SU-DHL-6 (cell line): Measurements from ENCODE around the gene ELL3.

Experiments
- EZH2phosphoT487 ChIP-seq: fragments of 200-600 bp; sonication (generic), shearing (Covaris generic); conservative IDR thresholded peaks from 2 replicates; pipeline ENCODE4 v1.6.1; 2018; ENCODE audit warnings: mild to moderate bottlenecking, antibody characterized with exemption, low read length, moderate library complexity, mixed read lengths
- TF ChIP-seq, protein P1 (sequence below): fragments of 200-600 bp; sonication (generic); IDR thresholded peaks from one replicate; pipeline ENCODE4 v1.5.1; 2017; ENCODE audit warnings: antibody characterized with exemption, mild to moderate bottlenecking, low read length, moderate library complexity; ENCODE audit not compliant: insufficient read depth, poor library complexity, severe bottlenecking

DNA sequence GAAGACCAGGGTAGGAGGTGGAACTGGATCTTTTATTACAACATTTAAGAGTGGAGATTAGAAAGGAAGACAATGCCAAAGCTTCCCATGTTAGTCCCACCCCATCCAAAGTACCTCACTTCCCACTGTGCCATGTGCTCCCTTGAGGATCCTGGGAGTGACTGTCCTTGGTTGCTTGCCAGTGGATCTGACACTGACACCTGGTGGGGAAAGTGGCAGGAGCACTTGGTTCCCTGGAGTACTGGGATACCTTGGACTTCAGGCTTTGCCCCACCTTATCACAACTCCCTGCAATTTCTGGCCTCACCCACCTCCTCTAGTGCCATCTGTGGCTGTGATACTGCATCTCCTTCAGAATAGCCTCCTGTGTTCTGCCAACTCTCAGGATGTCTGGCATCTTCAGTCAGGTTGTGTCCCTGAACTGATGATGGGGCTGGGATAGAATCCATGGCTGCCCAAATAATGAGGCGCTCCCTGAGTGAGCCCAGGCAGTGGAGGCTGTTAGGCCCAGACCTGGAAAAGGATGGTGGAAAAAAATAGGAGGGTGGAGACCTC, 1.3 kb downstream of the ELL3 start:
- TF ChIP-seq, protein P1, sequence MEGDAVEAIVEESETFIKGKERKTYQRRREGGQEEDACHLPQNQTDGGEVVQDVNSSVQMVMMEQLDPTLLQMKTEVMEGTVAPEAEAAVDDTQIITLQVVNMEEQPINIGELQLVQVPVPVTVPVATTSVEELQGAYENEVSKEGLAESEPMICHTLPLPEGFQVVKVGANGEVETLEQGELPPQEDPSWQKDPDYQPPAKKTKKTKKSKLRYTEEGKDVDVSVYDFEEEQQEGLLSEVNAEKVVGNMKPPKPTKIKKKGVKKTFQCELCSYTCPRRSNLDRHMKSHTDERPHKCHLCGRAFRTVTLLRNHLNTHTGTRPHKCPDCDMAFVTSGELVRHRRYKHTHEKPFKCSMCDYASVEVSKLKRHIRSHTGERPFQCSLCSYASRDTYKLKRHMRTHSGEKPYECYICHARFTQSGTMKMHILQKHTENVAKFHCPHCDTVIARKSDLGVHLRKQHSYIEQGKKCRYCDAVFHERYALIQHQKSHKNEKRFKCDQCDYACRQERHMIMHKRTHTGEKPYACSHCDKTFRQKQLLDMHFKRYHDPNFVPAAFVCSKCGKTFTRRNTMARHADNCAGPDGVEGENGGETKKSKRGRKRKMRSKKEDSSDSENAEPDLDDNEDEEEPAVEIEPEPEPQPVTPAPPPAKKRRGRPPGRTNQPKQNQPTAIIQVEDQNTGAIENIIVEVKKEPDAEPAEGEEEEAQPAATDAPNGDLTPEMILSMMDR: no peak
- no peak for TF ChIP-seq EZH2phosphoT487
